Right lobe of liver (tissue), 4 donors: ENCODE results near the gene ZNF300.

ENCODE experiments used
- POLR2A ChIP-seq: fragments of 450-650 bp; IDR thresholded peaks from one replicate; pipeline ENCODE4 v1.6.1; 2017; ENCODE audit warnings: antibody characterized with exemption, mild to moderate bottlenecking
- TF ChIP-seq, protein P1 (sequence below), 4 donors: fragments of 200-600 bp in 3 of 4; fragments of 450-650 bp in 1 of 4; IDR thresholded peaks; one replicate each; pipeline versions ENCODE4 v1.5.1 to v1.8.0; 2016 to 2022; ENCODE audit warnings: antibody characterized with exemption in 4 of 4, mild to moderate bottlenecking in 2 of 4
- donor health status: DM: no; HTN: no; CAD: no.
- donor health status: DM: no; HTN: no; CAD: no.
- donor health status: DM: no; HTN: yes; CAD: no.

DNA sequence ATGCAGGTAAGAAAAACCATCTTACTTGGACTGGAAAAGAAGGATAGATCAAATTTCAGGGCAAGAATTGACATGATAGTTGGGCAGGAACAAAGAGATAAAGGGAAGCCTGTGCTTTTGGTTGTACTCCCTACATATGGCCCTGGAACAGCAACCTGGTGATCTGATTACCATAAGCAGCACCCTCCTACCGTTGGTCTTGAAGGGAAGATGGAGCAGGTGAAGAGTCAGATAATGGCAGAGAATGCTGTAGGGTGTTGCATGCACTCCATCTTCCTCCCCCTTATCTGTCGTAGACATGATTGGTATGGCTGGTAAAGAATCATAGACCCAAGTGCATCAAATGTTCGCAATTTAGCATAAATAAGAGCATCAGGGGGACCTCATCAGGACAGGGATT lies 53.7 kb downstream of the ZNF300 start:
- TF ChIP-seq, protein P1, sequence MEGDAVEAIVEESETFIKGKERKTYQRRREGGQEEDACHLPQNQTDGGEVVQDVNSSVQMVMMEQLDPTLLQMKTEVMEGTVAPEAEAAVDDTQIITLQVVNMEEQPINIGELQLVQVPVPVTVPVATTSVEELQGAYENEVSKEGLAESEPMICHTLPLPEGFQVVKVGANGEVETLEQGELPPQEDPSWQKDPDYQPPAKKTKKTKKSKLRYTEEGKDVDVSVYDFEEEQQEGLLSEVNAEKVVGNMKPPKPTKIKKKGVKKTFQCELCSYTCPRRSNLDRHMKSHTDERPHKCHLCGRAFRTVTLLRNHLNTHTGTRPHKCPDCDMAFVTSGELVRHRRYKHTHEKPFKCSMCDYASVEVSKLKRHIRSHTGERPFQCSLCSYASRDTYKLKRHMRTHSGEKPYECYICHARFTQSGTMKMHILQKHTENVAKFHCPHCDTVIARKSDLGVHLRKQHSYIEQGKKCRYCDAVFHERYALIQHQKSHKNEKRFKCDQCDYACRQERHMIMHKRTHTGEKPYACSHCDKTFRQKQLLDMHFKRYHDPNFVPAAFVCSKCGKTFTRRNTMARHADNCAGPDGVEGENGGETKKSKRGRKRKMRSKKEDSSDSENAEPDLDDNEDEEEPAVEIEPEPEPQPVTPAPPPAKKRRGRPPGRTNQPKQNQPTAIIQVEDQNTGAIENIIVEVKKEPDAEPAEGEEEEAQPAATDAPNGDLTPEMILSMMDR (IDR thresholded peaks at IDR 0.05): no peak
- TF ChIP-seq POLR2A: no peak
